ENCODE data around the gene LIPH.

The LIPH gene

DNA sequence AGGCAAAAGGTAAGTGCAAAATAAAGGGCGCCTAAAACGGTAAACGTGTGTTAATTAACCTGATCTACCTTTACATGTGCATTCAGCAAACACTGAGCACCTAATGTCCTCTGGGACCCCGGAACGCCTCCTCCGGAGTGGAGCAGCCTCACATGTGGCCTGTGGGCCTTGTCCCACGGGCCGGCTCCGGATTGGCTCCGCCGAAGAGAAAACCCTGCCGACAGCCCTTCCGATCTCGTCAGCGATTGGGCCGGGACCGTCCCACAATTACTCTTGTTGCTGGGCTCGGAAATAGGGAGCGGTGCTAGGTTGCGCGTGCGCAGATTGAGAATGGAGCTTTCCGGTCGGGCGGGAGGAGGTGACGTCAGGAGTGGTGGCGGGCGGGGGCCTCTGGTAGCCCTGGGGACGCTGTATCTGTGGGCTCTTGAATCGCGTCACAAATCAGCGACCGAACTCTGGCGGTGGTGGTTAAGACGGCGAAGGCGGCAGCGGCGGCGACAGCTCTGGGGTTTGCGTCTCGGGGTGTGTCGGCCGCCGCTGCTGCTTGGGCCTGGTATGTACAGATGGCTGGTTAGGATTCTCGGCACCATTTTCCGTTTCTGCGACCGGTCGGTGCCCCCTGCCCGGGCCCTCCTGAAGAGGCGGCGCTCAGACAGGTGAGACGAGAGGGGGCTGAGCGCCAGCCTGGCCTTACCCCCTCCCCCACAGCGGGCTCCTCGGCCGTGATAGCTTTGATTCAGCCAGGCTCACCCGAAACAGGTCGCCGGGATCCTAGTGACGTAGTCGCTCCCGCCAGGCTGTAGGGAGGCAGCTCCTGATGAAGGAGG lies 33.7 kb upstream of the LIPH start, which contains the start of gene SENP2:
TSS of gene SENP2 (plus strand) at position 437 of the 827 bp plus-strand sequence. CDS start at position 556, 119 bp downstream.
- Histone ChIP-seq H3K27me3 (ENCODE audit: insufficient read depth, low read length) (no peaks in the 10 kb centered on the region), H3K4me3 (ENCODE audit: low read depth, low read length) (peak within 1 kb of the TSS; percentile 93), H3K9ac (ENCODE audit: low read length) (peak within 1 kb of the TSS; percentile 77), H4K12ac (ENCODE audit: low read depth, low read length) (peak within 1 kb of the TSS; percentile 60), H3K4ac (ENCODE audit: low read depth, low read length) (no peak within 1 kb of the TSS), H3K14ac (ENCODE audit: low read length) (peak within 1 kb of the TSS; percentile 33), H3K4me1 (ENCODE audit: control insufficient read depth in 1 of 2, insufficient read depth in 2 of 2, low read length in 2 of 2) (peaks cover 0 to 3% of the 10 kb centered on the region in 2 experiments), H3K27ac (ENCODE audit: low read depth, low read length) (peak within 1 kb of the TSS; percentile 52), H3K4me2 (ENCODE audit: low read length) (peak within 1 kb of the TSS; percentile 86), H2BK12ac (ENCODE audit: low read length) (no peak within 1 kb of the TSS), H3K79me2 (ENCODE audit: control insufficient read depth, insufficient read depth, low read length, poor library complexity) (no peaks in the 10 kb centered on the region), H2BK120ac (ENCODE audit: insufficient read depth, low read length, poor library complexity) (peak within 1 kb of the TSS; percentile 8), H2AK5ac (ENCODE audit: low read length) (no peak within 1 kb of the TSS), H3K23ac (ENCODE audit: low read length) (no peak within 1 kb of the TSS), H2BK5ac (ENCODE audit: low read depth, low read length, poor library complexity) (peak within 1 kb of the TSS; percentile 29), H3K9me3 (ENCODE audit: insufficient read depth, low read depth, low read length) (peaks cover 1% of the 10 kb centered on the region), H4K8ac (ENCODE audit: low read depth, low read length) (peak within 1 kb of the TSS; percentile 86), H3K36me3 (ENCODE audit: control insufficient read depth in 1 of 2, insufficient read depth in 2 of 2, low read length in 2 of 2) (peaks cover 2 to 3% of the 10 kb centered on the region in 2 experiments), H2AFZ (ENCODE audit: insufficient read depth, low read length, poor library complexity) (peak within 1 kb of the TSS; percentile 61), H4K91ac (ENCODE audit: low read depth, low read length) (peak within 1 kb of the TSS; percentile 33), H3K18ac (ENCODE audit: low read length) (peak within 1 kb of the TSS; percentile 2), H3K79me1 (ENCODE audit: low read length) (peaks cover 5% of the 10 kb centered on the region)
- peak; percentile 99 to 100 for DNase-seq
- no CpG with 5 or more reads among the region's 64 CpGs for WGBS (ENCODE audit: extremely low coverage, insufficient coverage, insufficient read length)

DNA sequence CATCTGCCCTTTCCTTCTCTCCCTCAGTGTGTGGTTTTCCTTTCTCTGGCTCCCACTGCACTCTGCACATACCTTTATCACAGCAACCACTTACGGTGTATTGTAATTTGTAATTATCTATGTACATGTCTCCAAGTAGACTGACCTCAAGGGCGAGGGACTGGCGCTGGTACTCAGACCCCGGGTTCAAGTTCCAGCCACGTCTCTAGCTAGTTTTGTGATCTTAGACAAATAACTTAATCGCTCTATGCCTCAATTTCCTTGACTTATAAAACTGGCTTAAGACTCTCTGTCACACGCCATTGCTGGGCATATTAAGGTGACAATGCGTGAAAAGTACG lies 33.1 kb upstream of the LIPH start:
- Histone ChIP-seq H3K4me3 (ENCODE audit: low read depth, low read length) (no peak overlapping the region), H3K4me2 (ENCODE audit: low read length) (peak overlapping the region; percentile 86), H3K18ac (ENCODE audit: low read length) (no peak overlapping the region), H3K14ac (ENCODE audit: low read length) (no peak overlapping the region), H2BK5ac (ENCODE audit: low read depth, low read length, poor library complexity) (no peak overlapping the region), H3K27ac (ENCODE audit: low read depth, low read length) (no peak overlapping the region), H3K79me1 (ENCODE audit: low read length) (peaks cover 5% of the 10 kb centered on the region), H2BK120ac (ENCODE audit: insufficient read depth, low read length, poor library complexity) (no peak overlapping the region), H2AK5ac (ENCODE audit: low read length) (no peak overlapping the region), H4K8ac (ENCODE audit: low read depth, low read length) (peak overlapping the region; percentile 76), H3K4ac (ENCODE audit: low read depth, low read length) (no peak overlapping the region), H3K79me2 (ENCODE audit: control insufficient read depth, insufficient read depth, low read length, poor library complexity) (no peaks in the 10 kb centered on the region), H3K27me3 (ENCODE audit: insufficient read depth, low read length) (no peaks in the 10 kb centered on the region), H3K36me3 (ENCODE audit: control insufficient read depth in 1 of 2, insufficient read depth in 2 of 2, low read length in 2 of 2) (peaks cover under 1 to 2% of the 10 kb centered on the region in 2 experiments), H3K23ac (ENCODE audit: low read length) (no peak overlapping the region), H4K12ac (ENCODE audit: low read depth, low read length) (peak overlapping the region; percentile 22), H3K4me1 (ENCODE audit: control insufficient read depth in 1 of 2, insufficient read depth in 2 of 2, low read length in 2 of 2) (peaks cover 0 to 3% of the 10 kb centered on the region in 2 experiments), H2BK12ac (ENCODE audit: low read length) (no peak overlapping the region), H2AFZ (ENCODE audit: insufficient read depth, low read length, poor library complexity) (peak overlapping the region; percentile 61), H4K91ac (ENCODE audit: low read depth, low read length) (no peak overlapping the region), H3K9me3 (ENCODE audit: insufficient read depth, low read depth, low read length) (peaks cover 1% of the 10 kb centered on the region), H3K9ac (ENCODE audit: low read length) (peak overlapping the region; percentile 56)
- no CpG with 5 or more reads among the region's 9 CpGs for WGBS (ENCODE audit: extremely low coverage, insufficient coverage, insufficient read length)
- no peak for DNase-seq

- WGBS (ENCODE audit: extremely low coverage, insufficient coverage, insufficient read length) = no CpG with 5 or more reads among the region's 4 CpGs
Measured at GRCh38 chr3:185584686-185585085, 32.3 kb upstream of the LIPH start.

GRCh38 chr3:185583925-185584324 lies 31.5 kb upstream of the LIPH start:
- peaks cover 0 to 3% of the 10 kb centered on the region in 2 experiments for H3K4me1 ChIP-seq (ENCODE audit: control insufficient read depth in 1 of 2, insufficient read depth in 2 of 2, low read length in 2 of 2)
- H4K91ac ChIP-seq (ENCODE audit: low read depth, low read length) = no peak overlapping the region
- H3K27me3 ChIP-seq (ENCODE audit: insufficient read depth, low read length) = no peaks in the 10 kb centered on the region
- no CpG with 5 or more reads among the region's 6 CpGs for WGBS (ENCODE audit: extremely low coverage, insufficient coverage, insufficient read length)
- no peak overlapping the region for H2BK5ac ChIP-seq (ENCODE audit: low read depth, low read length, poor library complexity)
- H3K9me3 ChIP-seq (ENCODE audit: insufficient read depth, low read depth, low read length) = peaks cover 1% of the 10 kb centered on the region
- H3K14ac ChIP-seq (ENCODE audit: low read length) = no peak overlapping the region
- H4K12ac ChIP-seq (ENCODE audit: low read depth, low read length) = no peak overlapping the region
- no peak overlapping the region for H2BK120ac ChIP-seq (ENCODE audit: insufficient read depth, low read length, poor library complexity)
- no peak overlapping the region for H3K23ac ChIP-seq (ENCODE audit: low read length)
- H3K79me2 ChIP-seq (ENCODE audit: control insufficient read depth, insufficient read depth, low read length, poor library complexity) = no peaks in the 10 kb centered on the region
- H4K8ac ChIP-seq (ENCODE audit: low read depth, low read length) = no peak overlapping the region
- H3K18ac ChIP-seq (ENCODE audit: low read length) = no peak overlapping the region
- H3K4ac ChIP-seq (ENCODE audit: low read depth, low read length) = no peak overlapping the region
- H2AK5ac ChIP-seq (ENCODE audit: low read length) = no peak overlapping the region
- no peak overlapping the region for H3K4me3 ChIP-seq (ENCODE audit: low read depth, low read length)
- H3K9ac ChIP-seq (ENCODE audit: low read length) = no peak overlapping the region
- no peak overlapping the region for H2AFZ ChIP-seq (ENCODE audit: insufficient read depth, low read length, poor library complexity)
- H3K27ac ChIP-seq (ENCODE audit: low read depth, low read length) = no peak overlapping the region
- H3K36me3 ChIP-seq (ENCODE audit: control insufficient read depth in 1 of 2, insufficient read depth in 2 of 2, low read length in 2 of 2) = no peaks in the 10 kb centered on the region
- H3K4me2 ChIP-seq (ENCODE audit: low read length) = no peak overlapping the region
- peaks cover 5% of the 10 kb centered on the region for H3K79me1 ChIP-seq (ENCODE audit: low read length)
- H2BK12ac ChIP-seq (ENCODE audit: low read length) = no peak overlapping the region
- DNase-seq = no peak

More at GRCh38 chr3:185584686-185585085, 32.3 kb upstream of the LIPH start:
- Histone ChIP-seq H3K36me3 (ENCODE audit: control insufficient read depth in 1 of 2, insufficient read depth in 2 of 2, low read length in 2 of 2) (no peaks in the 10 kb centered on the region), H2AFZ (ENCODE audit: insufficient read depth, low read length, poor library complexity) (no peak overlapping the region), H3K27ac (ENCODE audit: low read depth, low read length) (no peak overlapping the region), H3K79me2 (ENCODE audit: control insufficient read depth, insufficient read depth, low read length, poor library complexity) (no peaks in the 10 kb centered on the region), H3K79me1 (ENCODE audit: low read length) (peaks cover 5% of the 10 kb centered on the region), H3K4me2 (ENCODE audit: low read length) (no peak overlapping the region), H2BK12ac (ENCODE audit: low read length) (no peak overlapping the region), H3K18ac (ENCODE audit: low read length) (no peak overlapping the region), H2BK5ac (ENCODE audit: low read depth, low read length, poor library complexity) (no peak overlapping the region), H3K4me1 (ENCODE audit: control insufficient read depth in 1 of 2, insufficient read depth in 2 of 2, low read length in 2 of 2) (peaks cover 0 to 3% of the 10 kb centered on the region in 2 experiments), H2BK120ac (ENCODE audit: insufficient read depth, low read length, poor library complexity) (no peak overlapping the region), H3K27me3 (ENCODE audit: insufficient read depth, low read length) (no peaks in the 10 kb centered on the region), H4K12ac (ENCODE audit: low read depth, low read length) (no peak overlapping the region), H3K9me3 (ENCODE audit: insufficient read depth, low read depth, low read length) (peaks cover 1% of the 10 kb centered on the region), H4K91ac (ENCODE audit: low read depth, low read length) (no peak overlapping the region), H3K23ac (ENCODE audit: low read length) (no peak overlapping the region), H3K4ac (ENCODE audit: low read depth, low read length) (no peak overlapping the region), H3K14ac (ENCODE audit: low read length) (no peak overlapping the region), H3K9ac (ENCODE audit: low read length) (no peak overlapping the region), H4K8ac (ENCODE audit: low read depth, low read length) (no peak overlapping the region), H3K4me3 (ENCODE audit: low read depth, low read length) (no peak overlapping the region), H2AK5ac (ENCODE audit: low read length) (no peak overlapping the region)
- no peak for DNase-seq

Measured in trophoblast cell (in vitro differentiated cells and primary cell).